ENCODE data around the gene RASSF1.

Gene RASSF1

DNA sequence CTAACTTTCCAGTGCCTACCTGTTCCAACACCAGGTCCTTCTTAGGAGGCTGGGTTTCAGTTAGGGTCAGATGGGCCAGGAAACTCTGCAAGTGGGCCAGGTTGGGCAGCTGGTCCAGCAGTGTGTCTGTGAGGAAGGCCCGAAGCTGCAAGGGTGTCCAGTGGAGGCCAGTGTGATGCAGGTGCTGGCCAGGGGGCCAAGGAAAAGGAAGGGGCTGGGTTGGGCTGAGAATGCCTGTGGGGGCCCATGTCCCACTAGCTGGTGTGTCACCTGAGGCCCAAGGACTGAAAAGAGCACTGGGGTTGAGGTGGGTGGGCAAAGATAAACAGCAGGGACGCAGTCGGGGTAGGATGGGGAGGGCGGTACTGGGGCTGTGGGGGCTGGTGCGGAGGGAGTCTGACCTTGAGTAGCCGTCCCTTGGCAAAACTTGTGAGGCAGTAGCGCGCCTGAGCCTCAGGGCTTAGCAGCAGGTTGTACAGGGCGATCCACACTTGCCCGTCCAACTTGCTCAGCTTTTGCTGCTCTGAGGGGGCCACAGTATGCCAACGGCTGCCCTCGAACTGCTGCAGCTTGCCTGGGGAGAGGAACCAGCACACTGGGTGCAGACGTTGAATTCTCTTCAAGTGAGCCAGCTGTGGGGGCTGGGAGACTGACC is 1.5 kb upstream of the RASSF1 start:
- DNase-seq = no peak

- no peak for DNase-seq
These were observed 901 bp upstream of the RASSF1 start for GRCh38 chr3:50341537-50341936.

DNA sequence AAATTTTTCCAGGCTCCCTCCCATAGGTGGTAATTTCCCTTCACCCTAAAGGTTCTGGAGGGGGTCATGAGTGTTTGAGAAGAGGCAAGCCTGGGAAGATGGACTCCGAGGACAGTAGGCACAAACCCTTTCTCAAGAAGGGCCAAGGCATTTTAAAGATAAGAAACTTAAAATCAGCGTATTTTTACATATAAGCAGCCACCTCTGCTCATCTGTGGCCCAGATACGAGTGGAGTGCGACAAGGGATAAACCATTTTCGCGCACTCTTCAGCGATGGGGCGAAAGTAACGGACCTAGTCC is 539 bp downstream of the RASSF1 start:
- no peak for DNase-seq

- no peak for DNase-seq
These were observed 1.0 kb downstream of the RASSF1 start for GRCh38 chr3:50339485-50340146.

GRCh38 chr3:50338965-50339364 is 1.7 kb downstream of the RASSF1 start:
- DNase-seq = no peak

DNA sequence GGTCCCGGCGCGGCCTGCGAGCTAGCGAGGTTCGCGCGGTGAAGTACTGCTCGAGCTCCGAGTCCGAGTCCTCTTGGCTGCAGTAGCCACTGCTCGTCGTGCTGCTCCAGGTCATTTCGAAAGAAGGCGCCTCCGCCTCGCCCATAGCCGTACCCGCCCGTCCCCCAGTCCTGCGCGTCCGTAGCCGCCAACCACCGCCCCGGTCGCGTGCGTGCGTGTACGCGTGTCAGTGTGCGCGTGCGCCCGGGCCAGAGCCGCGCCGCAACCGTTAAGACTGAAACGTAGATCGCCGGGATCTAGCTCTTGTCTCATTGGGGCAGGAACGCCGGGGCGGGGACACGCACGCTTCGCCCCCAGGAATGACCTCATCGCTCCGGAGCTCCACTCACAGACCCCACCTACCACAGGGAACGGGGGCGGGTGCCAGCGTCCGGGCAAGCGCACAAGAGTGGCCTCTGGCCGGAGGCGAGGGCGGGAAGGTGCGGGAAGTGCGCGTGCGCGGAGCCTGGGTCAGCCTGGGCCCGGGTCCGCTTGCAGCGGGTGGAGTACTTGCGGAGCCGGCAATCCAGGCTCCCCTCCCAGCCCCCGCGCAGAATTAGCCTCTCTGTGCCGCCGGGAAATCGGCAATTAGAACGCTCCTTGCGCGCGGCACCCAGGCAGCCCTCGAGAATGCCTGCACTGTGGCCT is 3.3 kb downstream of the RASSF1 start:
- DNase-seq = peak; percentile 99

DNA sequence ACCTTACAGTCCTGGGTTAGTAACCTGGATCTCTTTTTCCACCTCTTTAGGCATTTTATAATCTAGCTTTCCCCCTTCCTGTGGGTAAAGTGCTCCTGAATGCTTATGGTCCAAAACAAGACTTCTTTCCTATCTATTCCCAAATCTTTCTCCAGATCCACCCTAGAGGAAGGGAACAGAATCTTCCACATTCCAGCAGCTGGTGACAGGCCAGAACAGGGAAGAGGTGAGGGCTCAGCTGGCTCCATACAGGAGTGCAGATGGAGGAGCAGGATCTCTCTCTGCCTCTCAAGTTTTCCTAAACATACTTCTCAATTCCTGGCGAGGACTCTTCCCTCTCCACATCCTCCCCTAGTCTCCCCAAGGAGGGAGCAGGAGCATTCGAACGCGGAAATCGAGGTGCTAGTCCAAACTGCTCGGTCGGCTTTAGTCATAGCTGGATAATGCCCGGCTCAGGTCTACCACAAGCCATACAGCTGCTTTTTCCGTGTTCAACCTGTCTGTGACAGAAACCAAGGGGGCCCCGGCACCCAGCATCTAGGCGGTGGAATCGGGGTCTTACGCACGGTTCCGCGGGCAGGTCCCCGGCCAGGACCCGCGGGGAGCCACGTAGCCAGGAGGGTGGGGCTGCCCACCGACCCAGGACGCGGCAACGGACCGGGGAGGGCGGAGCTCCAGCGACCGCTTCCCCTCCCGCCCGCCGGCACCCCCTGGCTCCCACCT is 4.0 kb downstream of the RASSF1 start:
- DNase-seq = no peak

- DNase-seq = no peak
These were observed 6.1 kb downstream of the RASSF1 start for GRCh38 chr3:50334339-50335075.

DNA sequence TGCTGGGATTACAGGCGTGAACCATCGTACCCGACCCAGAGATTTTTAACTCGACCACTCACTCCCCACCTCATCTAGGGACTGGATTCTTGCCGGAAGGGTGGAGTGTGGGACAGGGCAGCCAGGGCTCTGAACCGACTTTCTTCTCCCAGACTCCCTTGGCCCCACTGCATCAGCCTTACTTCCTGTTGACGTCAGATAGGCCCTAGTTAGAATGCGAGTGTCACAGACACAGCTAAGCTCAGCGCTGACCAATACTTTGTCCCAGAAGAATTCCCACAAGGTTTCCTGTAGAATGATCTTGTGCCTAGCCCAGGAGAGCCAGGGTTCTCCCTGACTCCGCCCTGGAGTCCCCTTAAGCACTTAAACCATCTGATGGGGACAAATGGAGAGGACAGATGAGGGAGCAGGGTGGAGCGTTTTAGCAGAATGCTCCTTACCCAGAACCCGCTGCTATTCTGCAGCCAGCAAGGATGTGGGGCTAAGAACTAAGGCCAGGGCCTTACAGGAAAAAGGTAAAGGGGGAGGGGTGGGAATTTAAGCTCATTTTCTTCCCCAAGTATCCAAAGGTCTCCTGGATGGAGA is 6.8 kb downstream of the RASSF1 start:
- no peak for DNase-seq

- DNase-seq = no peak
These were observed 9.2 kb downstream of the RASSF1 start for GRCh38 chr3:50331364-50331907.

- no peak for DNase-seq
These were observed 10.3 kb downstream of the RASSF1 start for GRCh38 chr3:50330330-50330729.

GRCh38 chr3:50327943-50328691 is 12.5 kb downstream of the RASSF1 start, which contains the start of gene TUSC2:
Gene TUSC2, minus strand, starts transcription at chr3:50328223. Its CDS starts 124 bp downstream, at chr3:50328099.
- DNase-seq = peak; percentile 97

- DNase-seq = no peak
These were observed 13.5 kb downstream of the RASSF1 start for GRCh38 chr3:50327129-50327528.

DNA sequence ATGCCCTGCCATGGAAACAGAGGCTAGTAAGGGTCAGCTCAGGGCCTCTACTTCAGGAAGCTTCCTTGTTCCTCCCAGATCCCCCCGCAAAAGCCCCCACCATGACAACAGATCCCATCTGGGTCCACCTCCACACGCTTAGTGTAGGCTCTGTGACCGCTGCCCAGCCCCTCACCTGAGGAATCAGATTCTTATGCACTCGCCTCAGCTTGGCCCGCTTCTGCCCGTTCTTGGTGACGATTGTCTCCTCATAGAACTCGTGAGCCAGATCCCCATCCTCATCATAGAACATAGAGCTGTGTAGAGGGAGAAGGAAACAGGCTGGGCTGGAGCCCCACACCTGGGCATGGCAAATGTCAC is 14.5 kb downstream of the RASSF1 start:
- no peak for DNase-seq

DNA sequence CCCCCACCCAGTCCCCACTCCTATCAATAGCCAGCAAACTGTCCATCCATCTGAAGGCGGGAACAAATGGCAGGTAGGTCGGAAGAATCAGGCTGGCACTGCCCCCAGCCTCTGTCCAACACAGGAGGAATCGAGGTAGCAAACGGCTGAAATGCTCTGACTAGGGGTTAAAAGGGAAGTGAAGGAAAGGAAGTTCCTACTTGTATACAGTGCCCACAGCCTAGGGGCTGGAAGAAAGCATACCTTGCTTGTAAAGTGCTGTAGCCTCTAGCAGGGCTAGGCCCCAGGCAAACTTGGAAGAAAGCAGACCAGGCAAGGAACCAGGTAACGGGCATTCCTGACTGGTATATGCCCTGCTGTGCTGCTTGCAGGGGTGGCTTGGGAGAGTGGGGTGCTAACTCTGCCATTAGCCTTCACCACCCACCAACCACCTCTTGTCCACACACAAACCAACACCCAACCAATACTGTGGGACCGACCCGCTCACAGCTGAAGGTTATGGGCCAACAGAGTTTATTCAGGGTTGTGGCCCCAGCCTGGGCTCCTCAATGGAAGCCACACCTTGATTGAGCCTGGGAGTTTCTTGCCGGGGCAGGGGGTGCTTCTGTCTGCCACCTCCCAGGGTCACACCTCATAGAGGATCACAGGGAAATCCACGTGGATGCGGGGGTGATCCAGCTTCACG is 15.0 kb downstream of the RASSF1 start:
- DNase-seq = no peak

GRCh38 chr3:50325113-50325480 is 15.5 kb downstream of the RASSF1 start:
- no peak for DNase-seq

- peak; percentile 71 for DNase-seq
These were observed 16.1 kb downstream of the RASSF1 start for GRCh38 chr3:50324351-50325112.

GRCh38 chr3:50323614-50324199 is 16.9 kb downstream of the RASSF1 start:
- no peak for DNase-seq

DNA sequence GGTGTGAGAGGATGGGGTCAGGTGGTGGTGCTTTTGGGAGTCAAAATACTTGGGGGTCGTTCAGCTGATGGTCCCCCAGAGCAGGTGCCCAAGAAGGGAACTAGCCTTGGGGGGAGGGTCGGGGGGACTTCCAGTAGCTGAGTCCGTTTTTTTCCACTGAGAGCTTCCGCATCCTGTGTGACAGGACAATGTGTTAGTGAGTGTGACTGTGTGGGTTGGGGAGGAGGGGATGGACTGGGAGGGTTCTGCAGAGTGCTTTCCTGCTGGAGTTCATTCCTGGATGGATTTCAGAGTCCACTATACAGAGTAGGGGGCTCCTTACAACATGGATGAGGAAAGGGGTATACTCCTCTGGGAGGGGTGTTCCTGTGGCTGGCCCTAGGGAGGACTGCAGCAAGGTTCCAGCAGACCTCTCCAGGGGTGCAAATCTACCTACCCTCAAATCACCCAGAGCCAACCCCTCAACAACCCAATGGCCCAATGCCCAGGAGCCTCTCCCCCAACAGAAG is 17.5 kb downstream of the RASSF1 start:
- no peak for DNase-seq
